OCI-LY3 (cell line): ENCODE measurements around the gene ZNF134.

Experiments
- EZH2phosphoT487 ChIP-seq: fragments of 200-600 bp; shearing (Covaris generic); IDR thresholded peaks from 2 replicates; pipeline ENCODE4 v1.6.1; 2018; ENCODE audit warnings: antibody characterized with exemption, mixed run types, low read depth
- TF ChIP-seq, protein P1 (sequence below): fragments of 200-600, 300-600 bp; sonication (generic); IDR thresholded peaks from 2 replicates; pipeline ENCODE4 v1.5.1; 2014; ENCODE audit warnings: antibody characterized with exemption, low read length, low read depth

DNA sequence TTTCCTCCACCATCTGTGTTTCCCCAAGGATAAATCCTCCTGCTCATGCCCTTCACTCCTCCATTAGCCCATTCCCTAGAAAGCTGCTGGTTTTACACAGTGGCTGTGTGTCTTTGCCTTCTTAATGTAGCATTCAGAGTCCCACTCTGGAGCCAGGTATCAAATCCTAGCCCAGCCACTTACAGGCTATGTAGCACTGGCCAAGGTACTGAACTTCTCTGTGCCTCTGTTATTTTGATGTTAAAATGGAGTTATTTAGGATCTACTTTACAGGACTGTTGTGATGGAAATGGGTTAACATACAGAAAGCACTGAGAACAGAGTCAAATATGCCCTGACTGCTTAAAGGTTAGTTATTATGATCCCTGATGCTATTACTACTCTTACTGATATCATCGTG lies 53.2 kb downstream of the ZNF134 start:
- TF ChIP-seq, protein P1, sequence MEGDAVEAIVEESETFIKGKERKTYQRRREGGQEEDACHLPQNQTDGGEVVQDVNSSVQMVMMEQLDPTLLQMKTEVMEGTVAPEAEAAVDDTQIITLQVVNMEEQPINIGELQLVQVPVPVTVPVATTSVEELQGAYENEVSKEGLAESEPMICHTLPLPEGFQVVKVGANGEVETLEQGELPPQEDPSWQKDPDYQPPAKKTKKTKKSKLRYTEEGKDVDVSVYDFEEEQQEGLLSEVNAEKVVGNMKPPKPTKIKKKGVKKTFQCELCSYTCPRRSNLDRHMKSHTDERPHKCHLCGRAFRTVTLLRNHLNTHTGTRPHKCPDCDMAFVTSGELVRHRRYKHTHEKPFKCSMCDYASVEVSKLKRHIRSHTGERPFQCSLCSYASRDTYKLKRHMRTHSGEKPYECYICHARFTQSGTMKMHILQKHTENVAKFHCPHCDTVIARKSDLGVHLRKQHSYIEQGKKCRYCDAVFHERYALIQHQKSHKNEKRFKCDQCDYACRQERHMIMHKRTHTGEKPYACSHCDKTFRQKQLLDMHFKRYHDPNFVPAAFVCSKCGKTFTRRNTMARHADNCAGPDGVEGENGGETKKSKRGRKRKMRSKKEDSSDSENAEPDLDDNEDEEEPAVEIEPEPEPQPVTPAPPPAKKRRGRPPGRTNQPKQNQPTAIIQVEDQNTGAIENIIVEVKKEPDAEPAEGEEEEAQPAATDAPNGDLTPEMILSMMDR: no peak
- TF ChIP-seq EZH2phosphoT487: no peak
